Hematopoietic multipotent progenitor cell treated with erythropoietin and hydrocortisone succinate and interleukin-3 and kit ligand, for 4 days (in vitro differentiated cells): ENCODE measurements around the gene MCFD2.
"Not testable (repeated sequence)": the region's sequence is repeated elsewhere in the genome, so short reads cannot be mapped to it uniquely, and the experiment has no call there.

ENCODE experiments used
- DNase-seq: peaks from one replicate; pipeline ENCODE4 v3.0.0-alpha.2; 2015

Gene MCFD2

GRCh38 chr2:46936566-46936965 lies 21.0 kb upstream of the MCFD2 start:
- DNase-seq, result no peak

- no peak for DNase-seq
Measured at GRCh38 chr2:46935071-46935470, 19.5 kb upstream of the MCFD2 start.

GRCh38 chr2:46929612-46930011 lies 14.0 kb upstream of the MCFD2 start:
- no peak for DNase-seq

GRCh38 chr2:46926863-46927262 lies 11.3 kb upstream of the MCFD2 start:
- DNase-seq, result no peak

GRCh38 chr2:46925474-46926351 lies 10.1 kb upstream of the MCFD2 start:
- DNase-seq, result no peak

GRCh38 chr2:46924608-46925007 lies 9.0 kb upstream of the MCFD2 start:
- DNase-seq, result no peak

GRCh38 chr2:46924038-46924437 lies 8.4 kb upstream of the MCFD2 start:
- DNase-seq, result no peak

- DNase-seq, result no peak
Measured at GRCh38 chr2:46923041-46923528, 7.5 kb upstream of the MCFD2 start.

- DNase-seq, result no peak
Measured at GRCh38 chr2:46922606-46923005, 7.0 kb upstream of the MCFD2 start.

- DNase-seq, result no peak
Measured at GRCh38 chr2:46921676-46922448, 6.3 kb upstream of the MCFD2 start.

GRCh38 chr2:46917628-46918027 lies 2.0 kb upstream of the MCFD2 start:
- peak; percentile 35 for DNase-seq

- peak; percentile 96 for DNase-seq
Measured at GRCh38 chr2:46915811-46916630, 415 bp upstream of the MCFD2 start.

GRCh38 chr2:46914578-46915230 lies 902 bp downstream of the MCFD2 start:
- DNase-seq, result peak; percentile 46

- peak; percentile 64 for DNase-seq
Measured at GRCh38 chr2:46913471-46914381, 1.9 kb downstream of the MCFD2 start.

GRCh38 chr2:46909771-46910419 lies 5.7 kb downstream of the MCFD2 start:
- no peak for DNase-seq

- no peak for DNase-seq
Measured at GRCh38 chr2:46909150-46909549, 6.5 kb downstream of the MCFD2 start.

- DNase-seq, result not testable (repeated sequence)
Measured at GRCh38 chr2:46904908-46905678, 10.5 kb downstream of the MCFD2 start.

- peak; percentile 68 for DNase-seq
Measured at GRCh38 chr2:46902980-46903379, 12.6 kb downstream of the MCFD2 start.

GRCh38 chr2:46902465-46902864 lies 13.1 kb downstream of the MCFD2 start:
- no peak for DNase-seq

GRCh38 chr2:46901611-46902010 lies 14.0 kb downstream of the MCFD2 start:
- peak; percentile 31 for DNase-seq
